GM23338 (cell line): Measurements from ENCODE around the gene CNTNAP2. TPM values are rescaled to one million over a fixed set of nuclear protein-coding genes. Genes with fewer than 3 reads are reported as not detected.

Source experiments
- ATAC-seq: fragments of 200-7000 bp; cut with Tn5 transposase; 3 replicates; pipeline ENCODE4 v1.9.1; 2020
- DNase-seq: peaks from one replicate; pipeline ENCODE4 v3.0.0-alpha.2; 2015; ENCODE audit warnings: low spot score
- H2AFZ ChIP-seq: fragments of 200-600 bp; sonication (generic); 2 replicates; pipeline ENCODE4 v1.8.0; 2016; ENCODE audit warnings: antibody characterized with exemption, mild to moderate bottlenecking, moderate library complexity
- H3F3A ChIP-seq: fragments of 200-600 bp; sonication (generic); replicated peaks from 2 replicates; pipeline ENCODE4 v1.8.0; 2017; ENCODE audit warnings: antibody characterized with exemption, mixed run types, low read depth
- H3K27ac ChIP-seq: fragments of 200-600 bp; sonication (generic); 2 replicates; pipeline ENCODE4 v1.6.1; 2016; ENCODE audit warnings: low read depth
- H3K27me3 ChIP-seq: fragments of 200-600 bp; sonication (generic); 2 replicates; pipeline ENCODE4 v1.8.0; 2016; ENCODE audit warnings: mild to moderate bottlenecking, mixed run types, moderate library complexity; ENCODE audit not compliant: insufficient read depth
- H3K36me3 ChIP-seq: fragments of 200-600 bp; sonication (generic); 2 replicates; pipeline ENCODE4 v1.8.0; 2016; ENCODE audit warnings: mild to moderate bottlenecking; ENCODE audit not compliant: insufficient read depth
- H3K4me1 ChIP-seq: fragments of 200-600 bp; sonication (generic); 2 replicates; pipeline ENCODE4 v1.8.0; 2016; ENCODE audit warnings: mild to moderate bottlenecking, moderate library complexity; ENCODE audit not compliant: insufficient read depth
- H3K4me2 ChIP-seq: fragments of 200-600 bp; sonication (generic); 2 replicates; pipeline ENCODE4 v1.7.1; 2017; ENCODE audit warnings: mixed run types
- H3K4me3 ChIP-seq: fragments of 200-600 bp; sonication (generic); 2 replicates; pipeline ENCODE4 v1.6.1; 2016; ENCODE audit warnings: mixed run types
- H3K79me2 ChIP-seq: fragments of 200-600 bp; sonication (generic); replicated peaks from 2 replicates; pipeline ENCODE4 v1.8.0; 2017; ENCODE audit warnings: mild to moderate bottlenecking; ENCODE audit not compliant: insufficient read depth
- H3K9me2 ChIP-seq: fragments of 200-600 bp; sonication (generic); 2 replicates; pipeline ENCODE4 v1.8.0; 2017; ENCODE audit not compliant: insufficient read depth
- H4K20me1 ChIP-seq: fragments of 200-600 bp; sonication (generic); replicated peaks from 2 replicates; pipeline ENCODE4 v1.8.0; 2017; ENCODE audit warnings: mild to moderate bottlenecking; ENCODE audit not compliant: insufficient read depth
- H3K27ac Mint-ChIP-seq: 2 replicates; pipeline ENCODE4 v1.8.0; 2020; ENCODE audit warnings: inconsistent platforms, mild to moderate bottlenecking, moderate library complexity, mixed read lengths
- H3K27me3 Mint-ChIP-seq: 3 replicates; pipeline ENCODE4 v1.8.0; 2022; ENCODE audit warnings: low read depth, mild to moderate bottlenecking, moderate library complexity, mixed read lengths, inconsistent platforms; ENCODE audit not compliant: insufficient read depth, poor library complexity
- H3K36me3 Mint-ChIP-seq: 3 replicates; pipeline ENCODE4 v1.8.0; 2021; ENCODE audit warnings: low read depth, mild to moderate bottlenecking, inconsistent platforms, moderate library complexity, mixed read lengths
- H3K4me1 Mint-ChIP-seq: 3 replicates; pipeline ENCODE4 v1.8.0; 2020; ENCODE audit warnings: mild to moderate bottlenecking, inconsistent platforms, mixed read lengths
- H3K4me3 Mint-ChIP-seq: 3 replicates; pipeline ENCODE4 v1.8.0; 2021; ENCODE audit warnings: moderate library complexity, mild to moderate bottlenecking, inconsistent platforms, mixed read lengths
- H3K9me3 Mint-ChIP-seq: 3 replicates; pipeline ENCODE4 v1.8.0; 2020; ENCODE audit warnings: moderate library complexity, mild to moderate bottlenecking, inconsistent platforms, mixed read lengths
- CREB1 ChIP-seq: fragments of 250-450 bp; sonication (Bioruptor Pico); IDR thresholded peaks from 2 replicates; pipeline ENCODE4 v1.5.0; 2020; ENCODE audit warnings: low read depth, mild to moderate bottlenecking, moderate library complexity
- JUNB ChIP-seq: IDR thresholded peaks from one replicate; pipeline ENCODE4 v1.6.1; 2016; ENCODE audit warnings: antibody characterized with exemption; ENCODE audit not compliant: unreplicated experiment
- NANOG ChIP-seq: IDR thresholded peaks from 2 replicates; pipeline ENCODE4 v1.6.1; 2016; ENCODE audit warnings: antibody characterized with exemption, borderline replicate concordance
- REST ChIP-seq: IDR thresholded peaks from one replicate; pipeline ENCODE4 v1.6.1; 2018; ENCODE audit warnings: antibody characterized with exemption; ENCODE audit not compliant: unreplicated experiment
- ZNF114 ChIP-seq: fragments of 250-450 bp; sonication (Bioruptor Pico); IDR thresholded peaks from 2 replicates; pipeline ENCODE4 v1.5.0; 2020; ENCODE audit warnings: mild to moderate bottlenecking, moderate library complexity
- ZNF462 ChIP-seq: fragments of 250-450 bp; sonication (Bioruptor Pico); IDR thresholded peaks from 2 replicates; pipeline ENCODE4 v1.5.0; 2020; ENCODE audit warnings: mild to moderate bottlenecking, moderate library complexity
- polyA plus RNA-seq: library from polyadenylated mRNA; unstranded; fragments of >200 nt; fragmentation: Nextera tagmentation; extraction: Ambion mirVana; gene quantifications from 2 replicates; pipeline ENCODE4 v1.2.1, GENCODE V29; 2016
- total RNA-seq: library from RNA; depleted of rRNA; stranded (reverse); fragments of >200 nt; shearing (Covaris generic); gene quantifications from 2 replicates; pipeline ENCODE4 v1.2.3, GENCODE V29; 2014
- TF ChIP-seq, protein P1 (sequence below), 2 experiments: fragments of 200-600 bp in 1 of 2; sonication (generic) in 1 of 2; conservative IDR thresholded peaks; 2 replicates each; pipeline versions ENCODE4 v1.5.1 to v1.6.1; 2016 to 2017; ENCODE audit warnings: antibody characterized with exemption in 2 of 2, low read depth in 2 of 2, mild to moderate bottlenecking in 2 of 2, moderate library complexity in 1 of 2

The CNTNAP2 gene
- total and polyA plus RNA-seq, 2 experiments from 2014 or later: 38.2 to 61.3 TPM

GRCh38 chr7:146136357-146136875 is 19.8 kb downstream of the CNTNAP2 start:
- Histone ChIP-seq H3F3A (no peaks in the 10 kb centered on the region), H3K4me3 (no peak overlapping the region), H4K20me1 (no peaks in the 10 kb centered on the region), H2AFZ (no peak overlapping the region), H3K4me1 (no peaks in the 10 kb centered on the region), H3K36me3 (no peaks in the 10 kb centered on the region), H3K27me3 (no peaks in the 10 kb centered on the region), H3K79me2 (no peaks in the 10 kb centered on the region), H3K4me2 (no peak overlapping the region), H3K9me2 (no peaks in the 10 kb centered on the region), H3K27ac (no peak overlapping the region)
- no peak for DNase-seq
- Mint-ChIP-seq H3K27ac (no peak overlapping the region), H3K36me3 (no peaks in the 10 kb centered on the region), H3K4me1 (no peaks in the 10 kb centered on the region; the same call in 2 of the 3 replicates), H3K4me3 (no peak overlapping the region), H3K27me3 (peaks cover 2% of the 10 kb centered on the region), H3K9me3 (no peaks in the 10 kb centered on the region; the same call in 1 of the 3 replicates)
- TF ChIP-seq, protein P1, sequence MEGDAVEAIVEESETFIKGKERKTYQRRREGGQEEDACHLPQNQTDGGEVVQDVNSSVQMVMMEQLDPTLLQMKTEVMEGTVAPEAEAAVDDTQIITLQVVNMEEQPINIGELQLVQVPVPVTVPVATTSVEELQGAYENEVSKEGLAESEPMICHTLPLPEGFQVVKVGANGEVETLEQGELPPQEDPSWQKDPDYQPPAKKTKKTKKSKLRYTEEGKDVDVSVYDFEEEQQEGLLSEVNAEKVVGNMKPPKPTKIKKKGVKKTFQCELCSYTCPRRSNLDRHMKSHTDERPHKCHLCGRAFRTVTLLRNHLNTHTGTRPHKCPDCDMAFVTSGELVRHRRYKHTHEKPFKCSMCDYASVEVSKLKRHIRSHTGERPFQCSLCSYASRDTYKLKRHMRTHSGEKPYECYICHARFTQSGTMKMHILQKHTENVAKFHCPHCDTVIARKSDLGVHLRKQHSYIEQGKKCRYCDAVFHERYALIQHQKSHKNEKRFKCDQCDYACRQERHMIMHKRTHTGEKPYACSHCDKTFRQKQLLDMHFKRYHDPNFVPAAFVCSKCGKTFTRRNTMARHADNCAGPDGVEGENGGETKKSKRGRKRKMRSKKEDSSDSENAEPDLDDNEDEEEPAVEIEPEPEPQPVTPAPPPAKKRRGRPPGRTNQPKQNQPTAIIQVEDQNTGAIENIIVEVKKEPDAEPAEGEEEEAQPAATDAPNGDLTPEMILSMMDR (conservative IDR thresholded peaks at IDR 0.05; ENCODE audit: low read depth in 2 of 2): no peak
- ATAC-seq: peak; percentile 66

- Histone ChIP-seq H3K4me3 (no peak overlapping the region), H3K4me2 (no peak overlapping the region), H4K20me1 (no peaks in the 10 kb centered on the region), H3K36me3 (no peaks in the 10 kb centered on the region), H3K27me3 (no peaks in the 10 kb centered on the region), H2AFZ (no peak overlapping the region), H3F3A (no peaks in the 10 kb centered on the region), H3K9me2 (no peaks in the 10 kb centered on the region), H3K79me2 (no peaks in the 10 kb centered on the region), H3K4me1 (no peaks in the 10 kb centered on the region), H3K27ac (no peak overlapping the region)
- Mint-ChIP-seq H3K27ac (no peak overlapping the region), H3K36me3 (no peaks in the 10 kb centered on the region), H3K27me3 (no peaks in the 10 kb centered on the region), H3K4me1 (no peaks in the 10 kb centered on the region; the same call in 2 of the 3 replicates), H3K9me3 (peaks cover 3% of the 10 kb centered on the region; the same call in 2 of the 3 replicates), H3K4me3 (no peak overlapping the region)
- no peak for DNase-seq
- no peak for ATAC-seq
- TF ChIP-seq JUNB (no peak), REST (no peak), CREB1 (CRISPR knock-in tag) (no peak), ZNF462 (CRISPR knock-in tag) (no peak), NANOG (no peak), ZNF114 (CRISPR knock-in tag) (no peak)
- TF ChIP-seq, protein P1 (conservative IDR thresholded peaks at IDR 0.05; ENCODE audit: low read depth in 2 of 2): no peak
Measured at GRCh38 chr7:146138926-146139325, 22.3 kb downstream of the CNTNAP2 start.
